Activated gamma-delta T cell (primary cell): ENCODE measurements around the gene UPK1A.
"Not testable (repeated sequence)": the region's sequence is repeated elsewhere in the genome, so short reads cannot be mapped to it uniquely, and the experiment has no call there.

Source experiments
- DNase-seq: peaks from one replicate; lab custom pipeline; 2025; lab: John Stamatoyannopoulos, UW

UPK1A gene

GRCh38 chr19:35716801-35717664 lies 50.7 kb downstream of the UPK1A start:
- DNase-seq = peak; percentile 93

GRCh38 chr19:35717665-35718344 lies 51.5 kb downstream of the UPK1A start, which contains the start of gene KMT2B:
TSS of gene KMT2B (plus strand) at chr19:35718003. CDS start at chr19:35718019, 16 bp downstream.
- DNase-seq = no peak

- DNase-seq = peak; percentile 39
Measured at GRCh38 chr19:35718345-35719041, 52.2 kb downstream of the UPK1A start.

- no peak for DNase-seq
Measured at GRCh38 chr19:35719402-35720162, 53.3 kb downstream of the UPK1A start.

GRCh38 chr19:35720163-35720524 lies 53.8 kb downstream of the UPK1A start:
- DNase-seq = no peak

- DNase-seq = no peak
Measured at GRCh38 chr19:35720648-35721047, 54.3 kb downstream of the UPK1A start.

- no peak for DNase-seq
Measured at GRCh38 chr19:35721374-35721773, 55.1 kb downstream of the UPK1A start.

GRCh38 chr19:35722461-35722860 lies 56.1 kb downstream of the UPK1A start:
- no peak for DNase-seq

- no peak for DNase-seq
Measured at GRCh38 chr19:35722897-35723296, 56.6 kb downstream of the UPK1A start.

GRCh38 chr19:35723671-35724070 lies 57.4 kb downstream of the UPK1A start:
- no peak for DNase-seq

- not testable (repeated sequence) for DNase-seq
Measured at GRCh38 chr19:35724132-35724531, 57.8 kb downstream of the UPK1A start.

- no peak for DNase-seq
Measured at GRCh38 chr19:35724560-35724959, 58.2 kb downstream of the UPK1A start.

GRCh38 chr19:35725216-35725861 lies 59.0 kb downstream of the UPK1A start:
- no peak for DNase-seq

- DNase-seq = no peak
Measured at GRCh38 chr19:35727053-35727955, 61.0 kb downstream of the UPK1A start.
